ENCODE data around the gene TFB1M. TPM values are rescaled to one million over a fixed set of nuclear protein-coding genes. Genes with fewer than 3 reads are reported as not detected.
"Not testable (repeated sequence)": the region's sequence is repeated elsewhere in the genome, so short reads cannot be mapped to it uniquely, and the experiment has no call there.

The TFB1M gene
- total and polyA plus RNA-seq, 2 donors (not counting 1 experiment from before 2014, with no cell fraction given) = 16.3 to 28.9 TPM

DNA sequence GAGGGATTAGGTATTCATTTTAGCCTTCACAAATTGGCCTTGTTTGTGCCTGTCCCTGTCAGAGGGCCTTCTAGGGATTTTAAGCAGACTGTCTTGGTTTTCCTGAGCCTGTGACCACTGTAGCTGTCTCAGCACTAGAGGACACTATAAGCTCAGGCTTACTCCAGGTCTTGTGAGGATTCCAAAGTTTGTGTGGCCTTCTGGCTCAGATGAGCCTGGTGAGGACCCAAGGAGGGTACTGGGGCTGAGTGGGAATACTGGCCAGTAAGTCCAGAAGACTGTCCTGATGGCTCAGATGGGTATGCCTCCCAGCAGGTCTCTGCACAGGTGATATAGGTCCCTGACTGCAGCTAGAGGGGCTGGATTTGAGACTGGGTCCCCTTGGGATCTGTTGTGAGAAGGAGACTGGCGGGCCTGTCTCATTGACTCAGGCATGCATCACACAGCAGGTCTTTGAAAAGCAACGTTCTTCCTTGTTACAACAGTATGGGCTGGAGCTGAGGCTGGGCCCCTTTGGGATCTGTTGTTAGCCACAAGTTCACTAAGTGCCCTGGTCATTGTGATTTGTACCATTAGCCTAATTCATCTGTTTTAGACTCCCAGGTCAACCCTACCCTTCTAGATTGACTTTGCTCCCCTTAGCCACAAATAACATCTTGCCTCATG lies 26.3 kb upstream of the TFB1M start:
- H3K4me1 ChIP-seq (ENCODE audit: control insufficient read depth, extremely low read depth, insufficient read depth, low read length) = peaks cover 5% of the 10 kb centered on the region
- no peak overlapping the region for H2AFZ ChIP-seq (ENCODE audit: low read length)
- H3K4me3 ChIP-seq (replicated peaks in 1 of 4; ENCODE audit: control extremely low read depth in 1 of 4, insufficient read depth in 1 of 4, low read depth in 3 of 4, low read length in 4 of 4) = no peak overlapping the region
- H3K9ac ChIP-seq (ENCODE audit: insufficient read depth, low read length) = no peak overlapping the region
- no peaks in the 10 kb centered on the region for H3K27me3 ChIP-seq (ENCODE audit: control insufficient read depth, insufficient read depth, low read length)
- H3K9me3 ChIP-seq (ENCODE audit: control insufficient read depth, insufficient read depth, low read depth, low read length) = no peaks in the 10 kb centered on the region
- no peak for TF ChIP-seq EZH2 (IDR thresholded peaks at IDR 0.05; ENCODE audit: low read length, missing control alignments)
- TF ChIP-seq, protein P1, sequence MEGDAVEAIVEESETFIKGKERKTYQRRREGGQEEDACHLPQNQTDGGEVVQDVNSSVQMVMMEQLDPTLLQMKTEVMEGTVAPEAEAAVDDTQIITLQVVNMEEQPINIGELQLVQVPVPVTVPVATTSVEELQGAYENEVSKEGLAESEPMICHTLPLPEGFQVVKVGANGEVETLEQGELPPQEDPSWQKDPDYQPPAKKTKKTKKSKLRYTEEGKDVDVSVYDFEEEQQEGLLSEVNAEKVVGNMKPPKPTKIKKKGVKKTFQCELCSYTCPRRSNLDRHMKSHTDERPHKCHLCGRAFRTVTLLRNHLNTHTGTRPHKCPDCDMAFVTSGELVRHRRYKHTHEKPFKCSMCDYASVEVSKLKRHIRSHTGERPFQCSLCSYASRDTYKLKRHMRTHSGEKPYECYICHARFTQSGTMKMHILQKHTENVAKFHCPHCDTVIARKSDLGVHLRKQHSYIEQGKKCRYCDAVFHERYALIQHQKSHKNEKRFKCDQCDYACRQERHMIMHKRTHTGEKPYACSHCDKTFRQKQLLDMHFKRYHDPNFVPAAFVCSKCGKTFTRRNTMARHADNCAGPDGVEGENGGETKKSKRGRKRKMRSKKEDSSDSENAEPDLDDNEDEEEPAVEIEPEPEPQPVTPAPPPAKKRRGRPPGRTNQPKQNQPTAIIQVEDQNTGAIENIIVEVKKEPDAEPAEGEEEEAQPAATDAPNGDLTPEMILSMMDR (conservative IDR thresholded peaks at IDR 0.05 in 1 of 2, IDR thresholded peaks at IDR 0.05 in 1 of 2; ENCODE audit: low read depth in 1 of 2, low read length in 2 of 2) = peak; percentile 39 to 55
- H4K20me1 ChIP-seq (ENCODE audit: control insufficient read depth, extremely low read depth, insufficient read depth, low read length) = no peaks in the 10 kb centered on the region
- H3K4me2 ChIP-seq (ENCODE audit: extremely low read depth, insufficient read depth, low read length) = no peak overlapping the region
- H3K27ac ChIP-seq (ENCODE audit: insufficient read depth, low read length) = no peak overlapping the region
- DNase-seq (ENCODE audit: low read depth in 2 of 2) = peak; percentile 43 to 68
- H3K79me2 ChIP-seq (ENCODE audit: control insufficient read depth, insufficient read depth, low read length) = no peaks in the 10 kb centered on the region
- no peaks in the 10 kb centered on the region for H3K36me3 ChIP-seq (ENCODE audit: control insufficient read depth, insufficient read depth, low read length)

DNA sequence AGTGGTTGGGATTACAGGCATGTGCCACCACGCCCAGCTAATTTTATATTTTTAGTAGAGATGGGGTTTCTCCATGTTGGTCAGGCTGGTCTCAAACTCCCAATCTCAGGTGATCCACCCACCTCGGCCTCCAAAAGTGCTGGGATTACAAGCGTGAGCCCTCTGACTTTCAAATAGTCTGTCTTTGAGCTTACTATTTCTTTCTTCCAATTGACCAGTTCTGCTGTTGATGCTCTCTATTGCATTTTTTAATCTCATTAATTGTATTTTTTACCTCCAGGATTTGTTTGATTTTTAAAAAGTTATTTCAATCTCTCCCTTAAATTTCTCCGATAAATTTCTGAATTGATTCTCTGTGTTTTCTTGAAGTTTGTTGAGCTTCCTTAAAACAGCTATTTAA lies 25.6 kb upstream of the TFB1M start:
- not testable (repeated sequence) for H3K4me1 ChIP-seq (ENCODE audit: control insufficient read depth, extremely low read depth, insufficient read depth, low read length); H3K27me3 ChIP-seq (ENCODE audit: control insufficient read depth, insufficient read depth, low read length); DNase-seq (ENCODE audit: low read depth in 2 of 2); H3K4me3 ChIP-seq (replicated peaks in 1 of 4; ENCODE audit: control extremely low read depth in 1 of 4, insufficient read depth in 1 of 4, low read depth in 3 of 4, low read length in 4 of 4); H3K36me3 ChIP-seq (ENCODE audit: control insufficient read depth, insufficient read depth, low read length); H3K4me2 ChIP-seq (ENCODE audit: extremely low read depth, insufficient read depth, low read length); H3K9ac ChIP-seq (ENCODE audit: insufficient read depth, low read length); H2AFZ ChIP-seq (ENCODE audit: low read length); H4K20me1 ChIP-seq (ENCODE audit: control insufficient read depth, extremely low read depth, insufficient read depth, low read length); H3K27ac ChIP-seq (ENCODE audit: insufficient read depth, low read length); H3K9me3 ChIP-seq (ENCODE audit: control insufficient read depth, insufficient read depth, low read depth, low read length); H3K79me2 ChIP-seq (ENCODE audit: control insufficient read depth, insufficient read depth, low read length)

DNA sequence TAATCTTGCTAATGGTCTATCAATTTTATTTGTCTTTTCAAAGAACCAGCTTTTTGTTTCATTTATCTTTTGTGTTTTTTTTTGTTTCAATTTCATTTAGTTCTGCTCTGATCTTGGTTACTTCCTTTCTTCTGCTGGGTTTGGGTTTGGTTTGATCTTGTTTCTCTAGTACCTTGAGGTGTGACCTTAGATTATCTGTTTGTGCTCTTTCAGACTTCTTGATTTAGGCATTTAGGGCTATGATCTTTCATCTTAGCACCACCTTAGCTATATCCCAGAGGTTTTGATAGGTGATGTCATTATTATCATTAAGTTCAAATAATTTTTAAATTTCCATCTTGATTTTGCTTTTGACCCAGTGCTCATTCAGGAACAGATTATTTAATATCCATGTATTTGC lies 24.0 kb upstream of the TFB1M start:
- H3K79me2 ChIP-seq (ENCODE audit: control insufficient read depth, insufficient read depth, low read length); H3K36me3 ChIP-seq (ENCODE audit: control insufficient read depth, insufficient read depth, low read length); DNase-seq (ENCODE audit: low read depth in 2 of 2); H3K9me3 ChIP-seq (ENCODE audit: control insufficient read depth, insufficient read depth, low read depth, low read length); H3K27ac ChIP-seq (ENCODE audit: insufficient read depth, low read length); H3K27me3 ChIP-seq (ENCODE audit: control insufficient read depth, insufficient read depth, low read length); H3K9ac ChIP-seq (ENCODE audit: insufficient read depth, low read length); H3K4me1 ChIP-seq (ENCODE audit: control insufficient read depth, extremely low read depth, insufficient read depth, low read length); H3K4me2 ChIP-seq (ENCODE audit: extremely low read depth, insufficient read depth, low read length); H3K4me3 ChIP-seq (replicated peaks in 1 of 4; ENCODE audit: control extremely low read depth in 1 of 4, insufficient read depth in 1 of 4, low read depth in 3 of 4, low read length in 4 of 4); H4K20me1 ChIP-seq (ENCODE audit: control insufficient read depth, extremely low read depth, insufficient read depth, low read length); H2AFZ ChIP-seq (ENCODE audit: low read length): not testable (repeated sequence)

DNA sequence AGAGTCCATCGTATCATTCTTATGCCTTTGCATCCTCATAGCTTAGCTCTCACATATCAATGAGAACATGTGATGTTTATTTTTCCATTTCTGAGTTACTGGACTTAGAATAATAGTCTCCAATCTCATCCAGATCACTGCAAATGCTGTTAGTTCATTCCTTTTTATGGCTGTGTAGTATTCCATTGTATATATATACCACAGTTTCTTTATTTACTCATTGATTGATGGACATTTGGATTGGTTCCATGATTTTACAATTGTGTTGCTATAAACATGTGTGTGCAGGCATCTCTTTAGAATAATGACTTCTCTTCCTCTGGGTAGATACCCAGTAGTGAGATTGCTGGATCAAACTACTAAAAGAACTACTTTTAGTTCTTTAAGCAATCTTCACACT lies 21.0 kb upstream of the TFB1M start:
- Histone ChIP-seq H3K79me2 (ENCODE audit: control insufficient read depth, insufficient read depth, low read length) (no peaks in the 10 kb centered on the region), H3K27ac (ENCODE audit: insufficient read depth, low read length) (no peak overlapping the region), H3K4me1 (ENCODE audit: control insufficient read depth, extremely low read depth, insufficient read depth, low read length) (no peaks in the 10 kb centered on the region), H3K36me3 (ENCODE audit: control insufficient read depth, insufficient read depth, low read length) (no peaks in the 10 kb centered on the region), H3K9me3 (ENCODE audit: control insufficient read depth, insufficient read depth, low read depth, low read length) (no peaks in the 10 kb centered on the region), H4K20me1 (ENCODE audit: control insufficient read depth, extremely low read depth, insufficient read depth, low read length) (no peaks in the 10 kb centered on the region), H3K27me3 (ENCODE audit: control insufficient read depth, insufficient read depth, low read length) (no peaks in the 10 kb centered on the region), H2AFZ (ENCODE audit: low read length) (no peak overlapping the region), H3K4me3 (replicated peaks in 1 of 4; ENCODE audit: control extremely low read depth in 1 of 4, insufficient read depth in 1 of 4, low read depth in 3 of 4, low read length in 4 of 4) (no peak overlapping the region), H3K9ac (ENCODE audit: insufficient read depth, low read length) (no peak overlapping the region), H3K4me2 (ENCODE audit: extremely low read depth, insufficient read depth, low read length) (no peak overlapping the region)
- TF ChIP-seq, protein P1 (conservative IDR thresholded peaks at IDR 0.05 in 1 of 2, IDR thresholded peaks at IDR 0.05 in 1 of 2; ENCODE audit: low read depth in 1 of 2, low read length in 2 of 2) = no peak
- TF ChIP-seq EZH2 (IDR thresholded peaks at IDR 0.05; ENCODE audit: low read length, missing control alignments) = no peak
- no peak for DNase-seq (ENCODE audit: low read depth in 2 of 2)

DNA sequence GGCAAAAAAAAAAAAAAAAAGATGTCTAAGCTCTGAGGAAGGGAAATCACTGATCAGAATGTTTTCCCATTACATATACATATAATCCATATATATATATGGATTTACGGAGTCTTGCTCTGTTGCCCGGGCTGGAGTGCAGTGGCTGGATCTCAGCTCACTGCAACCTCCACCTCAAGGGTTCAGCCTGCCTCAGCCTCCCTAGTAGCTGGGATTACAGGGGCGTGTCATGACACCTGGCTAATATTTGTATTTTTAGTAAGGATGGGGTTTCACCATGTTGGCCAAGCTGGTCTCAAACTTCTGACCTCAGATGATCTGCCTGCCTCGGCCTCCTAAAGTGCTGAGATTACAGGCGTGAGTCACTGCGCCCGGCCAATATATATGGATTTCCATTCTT lies 19.8 kb upstream of the TFB1M start:
- H3K4me3 ChIP-seq (replicated peaks in 1 of 4; ENCODE audit: control extremely low read depth in 1 of 4, insufficient read depth in 1 of 4, low read depth in 3 of 4, low read length in 4 of 4); H4K20me1 ChIP-seq (ENCODE audit: control insufficient read depth, extremely low read depth, insufficient read depth, low read length); H3K79me2 ChIP-seq (ENCODE audit: control insufficient read depth, insufficient read depth, low read length); H3K4me2 ChIP-seq (ENCODE audit: extremely low read depth, insufficient read depth, low read length); H3K9me3 ChIP-seq (ENCODE audit: control insufficient read depth, insufficient read depth, low read depth, low read length); H3K36me3 ChIP-seq (ENCODE audit: control insufficient read depth, insufficient read depth, low read length); DNase-seq (ENCODE audit: low read depth in 2 of 2); H3K27me3 ChIP-seq (ENCODE audit: control insufficient read depth, insufficient read depth, low read length); H3K9ac ChIP-seq (ENCODE audit: insufficient read depth, low read length); H2AFZ ChIP-seq (ENCODE audit: low read length); H3K4me1 ChIP-seq (ENCODE audit: control insufficient read depth, extremely low read depth, insufficient read depth, low read length); H3K27ac ChIP-seq (ENCODE audit: insufficient read depth, low read length): not testable (repeated sequence)
